Panc1 (cell line): ENCODE data around the gene MAP2K4. TPM values are rescaled to one million over a fixed set of nuclear protein-coding genes. Genes with fewer than 3 reads are reported as not detected.

Experiments
- ATAC-seq: fragments of 200-7000 bp; cut with Tn5 transposase; 2 replicates; pipeline ENCODE4 v1.9.1; 2020; ENCODE audit warnings: mild to moderate bottlenecking, moderate library complexity
- BruUV-seq: library from RNA; stranded (reverse); fragments of 400-500 nt; replicated peaks from 2 replicates; lab custom pipeline; 2021; lab: Mats Ljungman, UMichigan
- CTCF ChIA-PET: fragments of 300-600 bp; sonication (Branson Sonifier 250); formaldehyde crosslinking; loops from one replicate; lab custom pipeline; 2022; ENCODE audit warnings: antibody characterized with exemption; lab: Charles Lee
- POLR2A ChIA-PET: fragments of 300-600 bp; sonication (Branson Sonifier 250); formaldehyde crosslinking; loops from one replicate; lab custom pipeline; 2022; ENCODE audit warnings: antibody characterized with exemption; lab: Charles Lee
- DNase-seq: peaks from one replicate; pipeline ENCODE4 v3.0.0-alpha.2; 2010; ENCODE audit warnings: low read depth, low spot score
- H3K27ac ChIP-seq: 2 replicates; pipeline ENCODE4 v1.5.1; 2011; ENCODE audit warnings: mild to moderate bottlenecking, low read length, inconsistent platforms
- H3K27me3 ChIP-seq: fragments of 200-500 bp; sonication (Bioruptor generic); 2 replicates; pipeline ENCODE4 v1.6.0; 2014; ENCODE audit warnings: low read length, inconsistent platforms; ENCODE audit not compliant: control insufficient read depth, insufficient read depth
- H3K36me3 ChIP-seq: fragments of 200-500 bp; sonication (Bioruptor generic); 2 replicates; pipeline ENCODE4 v1.5.1; 2014; ENCODE audit warnings: inconsistent platforms, mild to moderate bottlenecking, low read length, moderate library complexity; ENCODE audit not compliant: control insufficient read depth, insufficient read depth
- H3K4me1 ChIP-seq: 2 replicates; pipeline ENCODE4 v1.5.1; 2011; ENCODE audit warnings: inconsistent platforms, mild to moderate bottlenecking, low read length, moderate library complexity; ENCODE audit not compliant: control insufficient read depth, insufficient read depth
- H3K4me3 ChIP-seq, 2 experiments: 2 replicates each; pipeline ENCODE4 v1.5.1; 2011 to 2012; ENCODE audit warnings: low read depth in 2 of 2, low read length in 2 of 2, mild to moderate bottlenecking in 2 of 2, inconsistent platforms in 1 of 2, moderate library complexity in 1 of 2
- H3K9me3 ChIP-seq: fragments of 200-500 bp; sonication (Bioruptor generic); 2 replicates; pipeline ENCODE4 v1.5.1; 2014; ENCODE audit warnings: low read depth, mild to moderate bottlenecking, inconsistent platforms, low read length, moderate library complexity; ENCODE audit not compliant: control insufficient read depth, insufficient read depth
- POLR2AphosphoS5 ChIP-seq: IDR thresholded peaks from 2 replicates; pipeline ENCODE4 v1.6.1; 2012; ENCODE audit warnings: mild to moderate bottlenecking, low read depth, low read length, moderate library complexity
- SIN3A ChIP-seq: IDR thresholded peaks from 2 replicates; pipeline ENCODE4 v1.6.1; 2012; ENCODE audit warnings: low read depth, mild to moderate bottlenecking, low read length, moderate library complexity, borderline replicate concordance; ENCODE audit not compliant: insufficient read depth
- TCF7L2 ChIP-seq: IDR thresholded peaks from 2 replicates; pipeline ENCODE4 v1.6.1; 2011; ENCODE audit warnings: mild to moderate bottlenecking, low read depth, low read length, inconsistent platforms
- in situ Hi-C: cut with HindIII; loops from 2 replicates; pipeline ENCODE4 v1.10.0; 2016; ENCODE audit warnings: low sequenced_read_pairs, low pct_unique_long_range_greater_than_20kb
- intact Hi-C: fragments of 100-400 bp; cut with micrococcal nuclease; formaldehyde crosslinking; loops from one replicate; pipeline ENCODE4 v1.10.0; 2022; ENCODE audit not compliant: unreplicated experiment
- total RNA-seq: library from RNA; stranded (reverse); gene quantifications from one replicate; pipeline ENCODE4 v1.2.1, GENCODE V29; 2021; ENCODE audit not compliant: unreplicated experiment
- TF ChIP-seq, protein P1 (sequence below), 2 experiments: IDR thresholded peaks; 2 replicates each; pipeline ENCODE4 v1.6.1; 2011 to 2012; ENCODE audit warnings: low read depth in 2 of 2, control low read depth in 1 of 2, low read length in 1 of 2, mild to moderate bottlenecking in 1 of 2, moderate library complexity in 1 of 2; ENCODE audit not compliant: insufficient read depth in 1 of 2
- TF ChIP-seq, protein P2 (sequence below): fragments of 450-650 bp; IDR thresholded peaks from 2 replicates; pipeline ENCODE4 v1.5.1; 2017; ENCODE audit warnings: mild to moderate bottlenecking

MAP2K4 gene
- total RNA-seq, 1 experiment from 2014 or later, result 16.8 TPM

GRCh38 chr17:12064395-12064794, 43.7 kb downstream of the MAP2K4 start:
- Histone ChIP-seq H3K27ac (no peak overlapping the region), H3K36me3 (no peaks in the 10 kb centered on the region), H3K4me3 (no peak overlapping the region), H3K4me1 (no peaks in the 10 kb centered on the region), H3K9me3 (no peaks in the 10 kb centered on the region), H3K27me3 (no peaks in the 10 kb centered on the region)
- intact Hi-C loops, result no loop called here
- ChIA-PET CTCF (no interaction called here), POLR2A (no interaction called here)
- in situ Hi-C loops, result no loop called here
- no TSS peak for BruUV-seq
- no peak for ATAC-seq
- TF ChIP-seq TCF7L2 (no peak), POLR2AphosphoS5 (no peak), SIN3A (no peak)
- TF ChIP-seq, protein P1, sequence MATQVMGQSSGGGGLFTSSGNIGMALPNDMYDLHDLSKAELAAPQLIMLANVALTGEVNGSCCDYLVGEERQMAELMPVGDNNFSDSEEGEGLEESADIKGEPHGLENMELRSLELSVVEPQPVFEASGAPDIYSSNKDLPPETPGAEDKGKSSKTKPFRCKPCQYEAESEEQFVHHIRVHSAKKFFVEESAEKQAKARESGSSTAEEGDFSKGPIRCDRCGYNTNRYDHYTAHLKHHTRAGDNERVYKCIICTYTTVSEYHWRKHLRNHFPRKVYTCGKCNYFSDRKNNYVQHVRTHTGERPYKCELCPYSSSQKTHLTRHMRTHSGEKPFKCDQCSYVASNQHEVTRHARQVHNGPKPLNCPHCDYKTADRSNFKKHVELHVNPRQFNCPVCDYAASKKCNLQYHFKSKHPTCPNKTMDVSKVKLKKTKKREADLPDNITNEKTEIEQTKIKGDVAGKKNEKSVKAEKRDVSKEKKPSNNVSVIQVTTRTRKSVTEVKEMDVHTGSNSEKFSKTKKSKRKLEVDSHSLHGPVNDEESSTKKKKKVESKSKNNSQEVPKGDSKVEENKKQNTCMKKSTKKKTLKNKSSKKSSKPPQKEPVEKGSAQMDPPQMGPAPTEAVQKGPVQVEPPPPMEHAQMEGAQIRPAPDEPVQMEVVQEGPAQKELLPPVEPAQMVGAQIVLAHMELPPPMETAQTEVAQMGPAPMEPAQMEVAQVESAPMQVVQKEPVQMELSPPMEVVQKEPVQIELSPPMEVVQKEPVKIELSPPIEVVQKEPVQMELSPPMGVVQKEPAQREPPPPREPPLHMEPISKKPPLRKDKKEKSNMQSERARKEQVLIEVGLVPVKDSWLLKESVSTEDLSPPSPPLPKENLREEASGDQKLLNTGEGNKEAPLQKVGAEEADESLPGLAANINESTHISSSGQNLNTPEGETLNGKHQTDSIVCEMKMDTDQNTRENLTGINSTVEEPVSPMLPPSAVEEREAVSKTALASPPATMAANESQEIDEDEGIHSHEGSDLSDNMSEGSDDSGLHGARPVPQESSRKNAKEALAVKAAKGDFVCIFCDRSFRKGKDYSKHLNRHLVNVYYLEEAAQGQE (IDR thresholded peaks at IDR 0.05; ENCODE audit: insufficient read depth in 1 of 2, low read depth in 2 of 2, low read length in 1 of 2), result no peak
- TF ChIP-seq, protein P2, sequence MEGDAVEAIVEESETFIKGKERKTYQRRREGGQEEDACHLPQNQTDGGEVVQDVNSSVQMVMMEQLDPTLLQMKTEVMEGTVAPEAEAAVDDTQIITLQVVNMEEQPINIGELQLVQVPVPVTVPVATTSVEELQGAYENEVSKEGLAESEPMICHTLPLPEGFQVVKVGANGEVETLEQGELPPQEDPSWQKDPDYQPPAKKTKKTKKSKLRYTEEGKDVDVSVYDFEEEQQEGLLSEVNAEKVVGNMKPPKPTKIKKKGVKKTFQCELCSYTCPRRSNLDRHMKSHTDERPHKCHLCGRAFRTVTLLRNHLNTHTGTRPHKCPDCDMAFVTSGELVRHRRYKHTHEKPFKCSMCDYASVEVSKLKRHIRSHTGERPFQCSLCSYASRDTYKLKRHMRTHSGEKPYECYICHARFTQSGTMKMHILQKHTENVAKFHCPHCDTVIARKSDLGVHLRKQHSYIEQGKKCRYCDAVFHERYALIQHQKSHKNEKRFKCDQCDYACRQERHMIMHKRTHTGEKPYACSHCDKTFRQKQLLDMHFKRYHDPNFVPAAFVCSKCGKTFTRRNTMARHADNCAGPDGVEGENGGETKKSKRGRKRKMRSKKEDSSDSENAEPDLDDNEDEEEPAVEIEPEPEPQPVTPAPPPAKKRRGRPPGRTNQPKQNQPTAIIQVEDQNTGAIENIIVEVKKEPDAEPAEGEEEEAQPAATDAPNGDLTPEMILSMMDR, result no peak
- DNase-seq, result no peak

- no peaks in the 10 kb centered on the region for H3K36me3 ChIP-seq
- no TSS peak for BruUV-seq
- no peak overlapping the region for H3K4me3 ChIP-seq
- intact Hi-C loops (no loop called here), in situ Hi-C loops (no loop called here)
- no peak overlapping the region for H3K27ac ChIP-seq
- no peaks in the 10 kb centered on the region for H3K9me3 ChIP-seq
- ChIA-PET CTCF (no interaction called here), POLR2A (no interaction called here)
- no peak for DNase-seq
- TF ChIP-seq TCF7L2 (no peak), POLR2AphosphoS5 (no peak), SIN3A (no peak)
- TF ChIP-seq, protein P2, result no peak
- TF ChIP-seq, protein P1 (IDR thresholded peaks at IDR 0.05; ENCODE audit: insufficient read depth in 1 of 2, low read depth in 2 of 2, low read length in 1 of 2), result no peak
- no peaks in the 10 kb centered on the region for H3K27me3 ChIP-seq
- no peaks in the 10 kb centered on the region for H3K4me1 ChIP-seq
- ATAC-seq, result no peak
Observed at GRCh38 chr17:12067485-12067884, 46.8 kb downstream of the MAP2K4 start.
